ENCODE measurements around the gene FBXO10. TPM values are rescaled to one million over a fixed set of nuclear protein-coding genes. Genes with fewer than 3 reads are reported as not detected.
"Not testable (repeated sequence)": the region's sequence is repeated elsewhere in the genome, so short reads cannot be mapped to it uniquely, and the experiment has no call there.

Gene FBXO10
- total RNA-seq, 1 donor from 2014 or later, result 77.5 TPM

DNA sequence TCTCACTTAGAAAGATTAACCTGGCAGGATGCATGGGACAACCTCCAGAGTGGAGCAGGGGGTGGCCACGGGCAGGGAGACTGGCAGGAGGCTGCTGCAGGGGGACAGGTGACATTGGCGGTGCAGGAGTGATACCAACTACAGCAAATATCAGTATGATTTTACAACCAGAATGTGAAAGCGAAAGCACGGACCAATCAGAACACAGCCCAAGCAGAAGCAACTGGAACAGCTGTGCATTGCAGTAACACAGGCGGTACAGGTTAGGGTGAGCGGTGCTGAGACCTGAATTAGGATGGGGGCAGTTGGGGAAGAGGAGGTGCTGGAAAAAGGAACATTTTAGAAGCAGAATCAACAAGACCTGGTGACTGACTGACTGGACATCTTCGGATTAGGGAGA, 61.2 kb downstream of the FBXO10 start:
- DNase-seq (ENCODE audit: low read depth), result no peak

DNA sequence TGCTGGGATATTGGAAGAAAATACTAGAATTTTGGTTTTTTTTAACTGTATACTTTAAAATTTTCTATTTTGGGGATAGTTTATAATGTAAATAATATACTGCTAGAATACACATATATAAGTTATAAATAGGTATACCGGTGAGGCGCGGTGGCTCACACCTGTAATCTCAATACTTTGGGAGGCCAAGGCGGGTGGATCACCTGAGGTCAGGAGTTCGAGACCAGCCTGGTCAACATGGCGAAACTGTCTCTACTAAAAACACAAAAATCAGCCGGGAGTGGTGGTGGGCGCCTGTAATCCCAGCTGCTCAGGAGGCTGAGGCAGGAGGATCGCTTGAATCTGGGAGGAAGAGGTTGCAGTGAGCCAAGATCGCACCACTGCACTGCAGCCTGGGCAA, 61.8 kb downstream of the FBXO10 start:
- DNase-seq (ENCODE audit: low read depth), result not testable (repeated sequence)

DNA sequence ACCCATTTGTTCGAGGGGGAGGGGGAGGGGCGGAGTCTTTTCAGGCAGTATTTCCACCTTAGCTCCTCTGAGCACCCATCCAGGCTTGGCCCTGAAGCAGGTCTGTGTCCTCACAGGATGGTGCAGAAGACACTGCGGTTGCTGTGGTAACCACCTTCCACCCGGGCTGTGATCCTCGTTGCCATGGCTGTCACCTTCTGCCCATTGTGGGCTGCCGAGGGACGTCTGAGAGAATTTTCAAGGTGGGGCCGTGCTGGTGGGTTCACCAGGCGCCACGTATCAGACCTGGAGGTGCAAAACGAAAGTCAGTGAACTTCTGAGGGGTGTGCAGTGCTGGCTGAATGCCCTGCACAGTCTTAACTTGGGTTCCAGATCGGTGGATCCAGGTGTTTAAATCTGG, 63.7 kb downstream of the FBXO10 start:
- no peak for DNase-seq (ENCODE audit: low read depth)

DNA sequence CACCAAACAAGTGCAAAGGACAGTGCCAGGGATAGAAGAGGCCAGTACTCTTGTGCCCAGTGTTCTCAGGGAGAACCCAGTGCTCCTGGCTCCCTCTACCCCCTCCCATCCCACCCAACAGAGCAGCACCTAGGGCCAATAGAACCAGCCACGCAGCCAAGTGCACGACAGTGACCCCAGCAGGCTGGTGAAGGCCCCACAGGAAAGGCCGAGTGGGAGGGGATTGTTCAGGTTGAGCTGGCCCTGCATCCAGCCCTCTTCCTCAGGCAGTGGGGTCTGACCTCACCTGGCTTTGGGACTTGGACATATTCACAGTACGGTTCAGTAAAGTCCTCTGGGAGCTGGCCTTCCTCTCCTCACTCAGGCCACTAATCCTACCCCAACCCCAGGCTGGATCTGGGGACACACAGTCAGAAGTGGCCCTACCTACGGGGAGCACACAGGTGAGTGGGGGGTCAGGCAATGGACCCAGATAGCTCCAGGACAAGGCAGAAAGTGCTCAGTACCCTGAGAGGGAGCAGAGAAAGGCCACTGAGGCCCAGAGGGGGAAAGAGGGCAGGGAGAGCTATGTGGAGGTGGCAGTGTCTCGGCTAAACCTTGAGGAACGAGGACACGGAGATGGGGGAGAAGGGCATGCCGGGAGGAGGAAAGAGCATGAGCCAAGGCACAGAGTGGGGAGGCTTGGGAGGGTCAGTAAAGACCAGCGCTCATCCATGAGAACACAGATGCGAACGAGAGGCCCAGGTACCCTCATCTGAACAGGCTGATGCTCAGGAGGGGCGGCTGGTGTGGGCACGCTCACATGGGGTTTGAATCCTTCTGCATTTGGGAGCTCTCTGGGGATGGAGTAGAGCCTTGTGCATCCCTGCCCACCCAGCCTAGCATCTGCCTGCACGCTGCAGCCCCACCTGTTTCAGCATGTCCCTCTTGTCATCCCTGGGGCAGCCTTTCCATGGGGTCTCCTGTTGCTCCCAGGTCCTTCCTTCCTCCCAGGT, 64.9 kb downstream of the FBXO10 start:
- no peak for DNase-seq (ENCODE audit: low read depth)

DNA sequence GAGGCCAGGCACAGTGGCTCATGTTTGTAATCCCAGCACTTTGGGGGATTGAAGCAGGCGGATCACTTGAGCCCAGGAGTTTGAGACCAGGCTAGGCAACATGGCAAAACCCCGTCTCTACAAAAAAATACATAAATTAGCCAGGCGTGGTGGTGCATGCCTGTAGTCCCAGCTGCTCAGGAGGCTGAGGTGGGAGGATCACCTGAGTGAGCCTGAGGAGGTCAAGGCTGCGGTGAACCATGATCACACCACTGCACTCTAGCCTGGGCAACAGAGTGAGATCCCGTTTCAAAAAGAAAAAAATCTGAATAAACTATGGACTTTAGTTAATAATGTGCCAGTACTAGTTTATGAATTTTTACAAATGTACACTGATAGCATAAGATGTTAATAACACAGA, 66.1 kb downstream of the FBXO10 start:
- DNase-seq (ENCODE audit: low read depth), result not testable (repeated sequence)

DNA sequence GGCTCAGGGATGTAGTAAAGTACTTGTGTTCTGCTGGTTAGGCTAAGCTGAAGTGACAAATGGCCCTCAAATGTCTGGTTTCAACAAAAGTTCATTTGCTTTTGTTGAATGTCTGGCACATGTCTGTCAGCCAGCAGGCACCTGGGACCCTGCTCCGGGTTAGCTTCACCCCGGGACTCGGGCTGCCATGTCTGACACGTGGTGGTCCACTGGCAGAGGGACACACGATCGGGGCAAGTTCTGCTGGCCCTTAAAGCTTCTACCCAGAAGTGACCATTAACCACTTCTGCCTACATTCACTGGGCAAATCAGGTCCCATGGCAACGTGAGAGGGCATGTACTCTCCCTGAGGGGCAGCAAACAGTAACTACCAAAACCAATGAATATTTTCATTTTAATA, 66.6 kb downstream of the FBXO10 start:
- no peak for DNase-seq (ENCODE audit: low read depth)

DNA sequence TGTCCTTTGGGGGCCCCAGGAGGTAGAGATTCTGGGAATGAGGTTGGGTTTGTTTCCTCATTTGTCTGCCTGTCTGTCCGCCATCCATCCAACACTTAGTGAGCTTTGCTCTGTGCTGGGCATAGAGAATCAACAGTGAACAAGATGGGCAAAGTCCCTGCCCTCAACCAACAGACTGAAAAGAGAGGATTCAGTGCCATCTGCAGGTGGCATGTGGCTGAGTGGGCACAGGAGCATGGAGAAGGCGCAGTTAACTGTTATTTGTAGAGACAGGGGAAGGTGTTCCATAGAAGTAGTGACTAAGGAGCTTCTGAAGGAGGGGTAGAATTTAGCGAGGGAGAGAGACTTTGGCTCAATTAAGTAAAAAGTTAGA, 67.4 kb downstream of the FBXO10 start:
- no peak for DNase-seq (ENCODE audit: low read depth)

DNA sequence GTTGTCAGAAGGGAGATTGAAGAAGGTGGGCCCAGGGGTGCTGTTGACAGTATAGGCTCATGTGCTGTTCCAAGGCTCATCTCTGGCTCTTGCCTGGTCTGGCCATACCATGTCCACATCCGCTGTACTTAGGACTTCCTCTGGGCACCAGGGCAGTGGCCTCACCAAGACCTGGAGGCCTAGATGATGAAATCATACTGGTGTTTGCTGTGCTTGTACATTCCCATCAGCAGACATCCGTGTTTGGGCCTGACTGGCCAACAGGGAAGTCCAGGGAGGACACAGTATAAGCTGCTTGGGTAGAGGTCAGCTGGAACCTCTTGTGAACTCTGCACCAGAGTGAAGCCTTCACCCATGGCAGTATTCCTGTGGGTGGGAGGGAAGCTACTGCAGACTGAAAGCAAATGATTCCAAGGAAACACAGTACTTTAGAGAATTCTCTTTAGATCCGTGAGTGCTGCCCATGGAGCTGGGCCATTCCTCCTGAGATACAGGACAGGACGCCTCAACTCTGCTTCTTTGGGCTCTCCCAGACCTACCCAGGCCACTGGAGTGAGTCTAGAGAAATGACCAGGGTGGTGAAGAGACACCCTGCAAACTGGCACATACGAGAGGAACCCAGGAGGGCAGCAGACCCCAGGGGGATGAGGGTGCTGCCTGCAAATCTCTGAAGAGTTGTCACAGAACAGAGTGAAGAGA, 67.9 kb downstream of the FBXO10 start:
- peak; percentile 9 for DNase-seq (ENCODE audit: low read depth)

DNA sequence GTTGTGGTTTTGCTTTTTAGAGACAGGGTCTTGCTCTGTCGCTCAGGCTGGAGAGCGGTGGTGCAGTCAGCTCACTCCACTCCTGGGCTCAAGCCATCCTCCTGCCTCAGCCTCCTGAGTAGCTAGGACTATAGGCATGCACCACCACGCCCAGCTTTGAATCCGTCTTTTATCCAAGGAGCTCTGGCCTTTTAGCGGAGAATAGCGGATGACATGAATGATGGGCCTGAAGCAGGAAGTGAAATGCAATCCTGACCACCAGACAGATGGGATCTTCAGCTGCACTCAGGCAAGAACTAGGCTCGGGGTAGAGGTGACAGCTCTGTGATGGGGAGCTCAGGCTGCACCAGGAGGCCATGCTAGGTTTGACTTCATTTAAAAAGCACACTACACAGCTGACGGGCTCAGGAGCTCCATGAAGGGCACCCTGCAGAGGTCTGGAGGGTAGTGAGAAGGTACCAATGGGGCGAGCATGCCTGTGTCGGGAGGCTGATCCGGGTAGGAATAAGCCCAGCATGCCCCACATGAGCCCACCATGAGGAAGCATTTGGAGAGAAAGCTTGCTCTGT, 68.5 kb downstream of the FBXO10 start:
- no peak for DNase-seq (ENCODE audit: low read depth)

DNA sequence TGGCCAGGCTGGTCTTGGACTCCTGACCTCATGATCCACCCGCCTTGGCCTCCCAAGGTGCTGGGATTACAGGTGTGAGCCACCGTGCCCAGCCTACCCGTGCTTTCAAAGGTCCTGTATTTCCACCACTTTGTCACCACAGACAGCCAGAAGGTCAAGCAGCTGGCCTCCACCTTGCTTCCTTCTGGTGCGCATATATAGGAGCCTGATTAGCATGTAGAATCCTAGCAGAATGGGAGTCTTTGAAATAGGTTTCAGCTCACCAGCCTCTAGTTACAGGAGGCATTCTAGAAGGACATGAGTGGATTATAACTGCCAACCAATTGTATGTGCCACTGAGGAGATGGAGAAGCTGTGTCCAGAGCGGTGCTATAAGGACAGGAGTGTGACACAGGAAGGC, 71.6 kb downstream of the FBXO10 start:
- no peak for DNase-seq (ENCODE audit: low read depth)

DNA sequence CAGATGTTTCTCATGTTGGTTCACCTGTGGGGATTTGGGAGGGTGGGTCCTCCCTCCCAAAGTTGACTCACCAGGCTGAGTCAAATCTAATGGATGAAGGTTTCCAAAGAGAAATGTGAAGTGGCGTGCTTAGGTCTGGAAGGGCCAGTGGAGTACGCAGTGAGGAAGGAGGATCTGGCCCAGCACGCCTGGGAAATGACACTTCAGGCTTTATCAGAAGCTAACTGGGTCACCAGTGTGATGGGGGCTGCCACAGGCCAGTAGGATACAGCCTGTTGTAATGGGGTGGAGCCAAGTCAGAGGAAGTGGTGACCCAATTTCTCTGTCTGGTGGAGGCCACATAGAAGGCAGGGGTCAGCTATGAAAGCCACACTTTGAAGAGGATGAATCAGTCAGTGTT, 72.4 kb downstream of the FBXO10 start:
- DNase-seq (ENCODE audit: low read depth), result no peak

DNA sequence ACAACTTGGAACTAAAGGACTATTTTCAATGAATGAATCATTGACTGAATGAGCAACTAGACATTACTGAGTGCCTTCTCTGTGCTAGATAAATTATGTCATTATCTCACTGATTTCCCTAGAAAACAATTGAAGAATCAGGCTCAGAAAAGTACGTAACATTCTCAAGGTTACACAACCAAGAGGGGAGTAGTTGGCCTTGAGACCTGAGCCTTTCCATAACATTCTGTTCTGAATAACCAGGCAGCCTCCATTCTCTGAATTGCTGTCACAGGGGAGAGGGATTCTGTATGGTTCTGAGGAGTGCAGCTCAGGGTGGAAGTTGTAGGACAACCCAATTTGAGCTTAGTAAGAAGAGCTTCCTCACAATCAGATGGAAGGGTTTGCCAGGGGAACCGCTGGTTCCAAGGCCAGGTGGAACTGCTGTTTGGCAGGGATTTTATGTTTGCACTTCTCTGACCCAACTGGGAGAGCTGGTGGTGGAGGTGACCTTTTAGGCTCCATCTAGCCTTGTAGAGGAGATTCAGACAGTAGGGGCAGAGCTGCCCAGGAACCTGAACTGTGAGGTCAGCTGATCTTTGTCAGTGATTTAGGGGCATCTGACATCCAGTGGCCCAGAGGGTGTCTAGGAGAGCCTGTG, 74.1 kb downstream of the FBXO10 start:
- DNase-seq (ENCODE audit: low read depth), result no peak

DNA sequence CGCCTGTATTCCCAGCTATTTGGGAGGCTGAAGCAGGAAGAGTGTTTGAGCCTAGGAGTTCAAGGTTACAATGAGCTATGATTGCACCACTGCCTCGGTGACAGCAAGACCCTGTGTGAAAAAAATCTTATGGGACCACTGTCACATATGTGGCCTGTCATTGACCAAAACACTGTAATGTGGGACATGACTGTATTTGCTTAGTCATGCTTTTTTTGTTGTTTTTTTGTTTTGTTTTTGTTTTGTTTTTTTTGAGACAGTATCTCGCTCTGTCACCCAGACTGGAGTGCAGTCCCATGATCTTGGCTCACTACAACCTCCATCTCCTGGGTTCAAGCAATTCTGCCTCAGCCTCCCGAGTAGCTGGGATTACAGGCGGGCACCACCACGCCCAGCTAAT, 76.9 kb downstream of the FBXO10 start:
- DNase-seq (ENCODE audit: low read depth), result no peak

DNA sequence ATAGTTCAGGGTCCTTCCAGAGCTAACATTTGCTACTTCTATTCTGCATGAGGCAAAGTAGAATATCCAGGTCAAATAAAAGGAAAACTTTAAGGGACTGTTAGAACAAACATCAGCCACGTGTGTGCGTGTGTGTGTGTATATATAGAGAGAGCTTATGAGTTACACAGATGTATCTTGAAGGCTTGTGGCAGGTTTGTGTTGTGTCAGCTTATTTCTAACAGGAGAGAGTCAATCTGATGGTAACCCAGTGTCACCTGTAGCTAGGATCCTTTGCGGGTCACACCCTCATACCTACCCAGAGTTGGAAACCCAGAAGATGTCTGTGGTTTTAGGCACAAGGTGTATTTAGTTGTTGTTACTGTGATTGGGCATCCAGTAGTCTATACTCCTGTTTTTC, 77.7 kb downstream of the FBXO10 start:
- no peak for DNase-seq (ENCODE audit: low read depth)

DNA sequence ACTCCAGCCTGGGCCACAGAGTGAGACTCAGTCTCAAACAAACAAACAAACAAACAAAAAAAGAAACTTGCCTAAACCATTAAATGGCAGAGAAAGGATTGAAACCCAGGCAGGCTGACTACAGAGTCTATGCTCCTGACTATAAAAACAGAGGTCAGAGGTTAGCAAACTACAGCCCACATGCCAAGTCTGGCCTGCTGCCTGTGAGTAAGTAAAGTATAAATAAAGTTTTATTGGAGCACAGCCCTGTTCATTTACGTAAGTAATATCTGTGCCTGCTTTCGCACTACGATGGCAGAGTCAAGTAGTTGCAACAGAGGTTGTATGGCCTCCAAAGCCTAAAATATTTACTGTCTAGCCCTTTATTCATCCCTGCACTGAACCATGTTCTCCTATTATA, 78.9 kb downstream of the FBXO10 start:
- DNase-seq (ENCODE audit: low read depth), result no peak

DNA sequence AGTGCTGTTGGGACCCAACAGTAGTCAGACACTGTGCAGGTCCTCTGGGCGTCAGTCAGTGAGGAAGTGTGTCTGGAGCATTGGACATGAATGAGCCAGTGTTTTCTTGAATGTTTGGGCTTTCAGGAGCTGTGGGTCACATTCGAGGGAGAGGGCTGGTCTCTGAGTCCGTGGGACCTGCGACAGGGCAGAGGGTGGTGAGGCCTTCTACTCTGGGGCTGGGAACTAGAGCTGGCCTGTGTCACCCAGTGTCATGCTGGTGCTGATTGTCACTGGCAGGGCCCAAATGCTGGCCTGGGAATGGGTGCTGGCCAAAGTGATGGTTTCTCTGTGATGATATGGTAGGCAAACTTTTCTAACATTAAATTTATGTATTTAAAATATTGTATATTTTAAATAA, 80.2 kb downstream of the FBXO10 start:
- no peak for DNase-seq (ENCODE audit: low read depth)

DNA sequence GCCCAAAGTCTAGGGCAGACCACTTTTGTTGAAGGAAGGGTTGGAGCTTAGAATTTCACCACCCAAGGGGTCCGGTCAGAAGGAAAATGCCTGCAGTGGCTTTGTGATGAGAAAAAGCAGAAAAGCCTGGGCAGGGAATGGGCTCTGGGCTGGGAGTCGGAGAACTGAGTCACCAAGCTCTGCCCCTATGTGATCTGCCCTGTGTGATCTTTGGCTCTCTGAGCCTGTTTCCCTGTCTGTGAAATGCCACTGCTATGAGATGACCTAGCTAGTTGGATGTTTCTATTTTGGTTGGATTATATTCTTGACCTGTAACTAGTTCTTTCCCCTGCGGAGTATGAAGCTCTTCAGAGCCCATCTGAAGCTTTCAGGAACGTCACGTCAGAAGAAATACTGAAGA, 80.6 kb downstream of the FBXO10 start:
- DNase-seq (ENCODE audit: low read depth), result no peak

DNA sequence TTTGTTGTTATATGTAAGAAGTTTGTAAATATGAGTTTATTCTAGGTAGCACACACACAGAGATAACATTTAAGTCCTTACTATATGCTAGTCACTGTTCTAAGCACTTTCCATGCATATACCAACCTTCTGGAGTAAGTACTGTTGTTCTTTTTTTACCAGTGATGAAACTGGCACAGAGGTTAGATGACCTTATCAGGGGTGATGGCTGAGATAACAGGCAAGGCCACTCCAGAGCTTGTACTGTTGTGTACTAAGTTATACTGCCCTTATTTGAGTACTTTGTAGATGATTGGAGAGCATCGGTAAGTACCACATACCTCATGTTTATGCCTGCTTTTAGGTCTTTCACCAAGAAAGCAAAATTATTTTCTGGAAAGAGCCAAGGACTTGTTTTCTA, 84.2 kb downstream of the FBXO10 start:
- DNase-seq (ENCODE audit: low read depth), result no peak

DNA sequence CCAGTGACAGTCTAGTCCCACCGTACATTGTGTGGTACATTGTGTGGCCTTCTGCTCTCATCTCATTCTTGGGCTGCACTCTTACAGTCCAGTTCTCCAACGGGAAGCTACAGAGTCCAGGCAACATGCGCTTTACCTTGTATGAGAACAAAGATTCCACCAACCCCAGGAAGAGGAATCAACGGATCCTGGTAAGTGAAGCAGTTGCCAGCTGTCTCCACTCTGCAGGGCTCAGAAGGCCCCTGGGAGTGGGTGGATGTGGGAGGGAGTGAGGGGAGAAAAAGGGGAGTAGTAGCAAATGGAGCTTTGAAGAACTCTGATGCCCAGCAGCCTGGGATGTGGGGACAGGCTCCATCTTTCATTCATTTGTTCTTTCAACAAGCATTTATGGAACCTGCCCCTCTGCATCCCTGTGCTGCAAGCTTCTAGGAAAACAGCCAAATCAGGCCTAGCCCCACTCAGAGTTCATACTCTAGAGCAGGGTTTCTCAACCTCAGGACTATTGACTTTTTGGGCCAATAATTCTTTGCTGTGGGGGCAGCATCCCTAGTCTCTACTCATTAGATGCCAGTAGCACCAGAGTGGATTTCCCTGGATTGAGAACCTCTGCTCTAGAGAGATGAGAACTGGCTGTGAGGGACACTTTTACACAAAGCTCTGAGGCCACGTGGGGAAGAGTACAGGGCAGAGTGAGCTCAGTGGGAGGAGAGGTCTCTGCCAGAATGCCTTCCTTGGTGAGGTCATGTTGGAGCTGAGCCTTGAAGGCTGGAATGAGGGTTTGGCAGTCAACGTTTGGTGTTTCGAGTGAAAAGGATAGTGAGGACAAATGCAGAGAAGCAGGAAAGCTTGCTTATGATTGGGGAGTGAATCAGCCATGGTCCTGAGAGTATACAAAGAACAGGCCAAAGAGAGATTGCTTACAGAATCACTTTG, 89.3 kb downstream of the FBXO10 start:
- DNase-seq (ENCODE audit: low read depth), result peak; percentile 78

DNA sequence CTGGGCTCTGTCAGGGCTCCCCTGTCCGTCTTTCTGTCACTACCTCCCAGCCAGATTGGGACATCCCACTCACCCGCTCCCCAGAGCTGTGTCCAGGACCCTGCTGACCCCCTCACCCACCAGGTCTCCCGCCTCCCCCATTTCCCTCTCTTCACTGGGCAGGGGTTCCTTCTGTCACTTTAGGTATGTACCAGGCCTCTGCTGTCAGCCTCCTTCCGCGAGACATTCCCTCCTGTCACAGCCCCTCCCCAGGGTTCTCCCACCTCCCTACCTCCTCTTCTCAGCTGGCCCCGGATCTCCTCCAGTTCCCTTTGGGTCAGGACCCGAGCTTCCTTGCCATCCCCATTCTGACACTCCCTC, 89.9 kb downstream of the FBXO10 start:
- no peak for DNase-seq (ENCODE audit: low read depth)
